Neural cell (in vitro differentiated cells): ENCODE results near the gene HIVEP2. TPM values are rescaled to one million over a fixed set of nuclear protein-coding genes. Genes with fewer than 3 reads are reported as not detected.
"Not testable (repeated sequence)": the region's sequence is repeated elsewhere in the genome, so short reads cannot be mapped to it uniquely, and the experiment has no call there.

ENCODE experiments used
- H2AFZ ChIP-seq: fragments of 200-600, 300-800 bp; sonication (generic), shearing (Covaris generic); 2 replicates; pipeline ENCODE4 v1.6.0; 2014; ENCODE audit warnings: low read depth, mild to moderate bottlenecking, antibody characterized with exemption, low read length, moderate library complexity
- H3F3A ChIP-seq: fragments of 200-600 bp; shearing (Covaris generic); 2 replicates; pipeline ENCODE4 v1.6.1; 2016; ENCODE audit warnings: mild to moderate bottlenecking, moderate library complexity, mixed read lengths, antibody characterized with exemption, low read length; ENCODE audit not compliant: insufficient read depth, poor library complexity, severe bottlenecking
- H3K27ac ChIP-seq: fragments of 200-600, 300-800 bp; sonication (generic), shearing (Covaris generic); 2 replicates; pipeline ENCODE4 v1.5.1; 2014; ENCODE audit warnings: mild to moderate bottlenecking, low read length, moderate library complexity
- H3K27me3 ChIP-seq: fragments of 300-800, 200-600 bp; sonication (generic), shearing (Covaris generic); 2 replicates; pipeline ENCODE4 v1.6.0; 2014; ENCODE audit warnings: mild to moderate bottlenecking, low read depth, low read length, moderate library complexity; ENCODE audit not compliant: insufficient read depth
- H3K36me3 ChIP-seq: fragments of 300-800, 200-600 bp; sonication (generic), shearing (Covaris generic); 2 replicates; pipeline ENCODE4 v1.5.1; 2014; ENCODE audit warnings: mild to moderate bottlenecking, antibody characterized with exemption, low read length, moderate library complexity; ENCODE audit not compliant: insufficient read depth
- H3K4me2 ChIP-seq: fragments of 300-800, 200-600 bp; sonication (generic), shearing (Covaris generic); 2 replicates; pipeline ENCODE4 v1.6.0; 2014; ENCODE audit warnings: mild to moderate bottlenecking, low read length
- H3K4me3 ChIP-seq: fragments of 300-800, 200-600 bp; sonication (generic), shearing (Covaris generic); 2 replicates; pipeline ENCODE4 v1.5.1; 2014; ENCODE audit warnings: mild to moderate bottlenecking, low read length, moderate library complexity
- H3K79me2 ChIP-seq: fragments of 200-600 bp; shearing (Covaris generic); replicated peaks from 2 replicates; pipeline ENCODE4 v1.6.0; 2014; ENCODE audit warnings: mild to moderate bottlenecking, low read length, moderate library complexity; ENCODE audit not compliant: insufficient read depth
- H3K9ac ChIP-seq: fragments of 300-800, 200-600 bp; sonication (generic), shearing (Covaris generic); 2 replicates; pipeline ENCODE4 v1.6.1; 2016; ENCODE audit warnings: mild to moderate bottlenecking, low read length, mixed read lengths
- H3K9me2 ChIP-seq: fragments of 200-600 bp; shearing (Covaris generic); 2 replicates; pipeline ENCODE4 v1.6.1; 2016; ENCODE audit warnings: mild to moderate bottlenecking, low read length, mixed read lengths; ENCODE audit not compliant: insufficient read depth
- H3K9me3 ChIP-seq: fragments of 200-600, 300-800 bp; sonication (generic), shearing (Covaris generic); 2 replicates; pipeline ENCODE4 v1.6.1; 2016; ENCODE audit warnings: mild to moderate bottlenecking, mixed run types, low read length, moderate library complexity, mixed read lengths
- H4K20me1 ChIP-seq: fragments of 200-600 bp; shearing (Covaris generic); 2 replicates; pipeline ENCODE4 v1.6.1; 2016; ENCODE audit warnings: mild to moderate bottlenecking, mixed run types; ENCODE audit not compliant: insufficient read depth
- EP300 ChIP-seq: fragments of 450-650 bp; conservative IDR thresholded peaks from 2 replicates; pipeline ENCODE4 v1.6.1; 2014; ENCODE audit warnings: antibody characterized with exemption, mild to moderate bottlenecking, moderate library complexity; ENCODE audit not compliant: poor library complexity, severe bottlenecking
- EZH2 ChIP-seq: fragments of 200-600, 300-800 bp; shearing (Covaris generic), sonication (generic); IDR thresholded peaks from 2 replicates; pipeline ENCODE4 v1.6.1; 2014; ENCODE audit warnings: antibody characterized with exemption, low read length, borderline replicate concordance, mild to moderate bottlenecking; ENCODE audit not compliant: insufficient read depth, poor library complexity, severe bottlenecking
- MXI1 ChIP-seq: fragments of 450-650 bp; conservative IDR thresholded peaks from 2 replicates; pipeline ENCODE4 v1.6.1; 2014; ENCODE audit warnings: antibody characterized with exemption, mild to moderate bottlenecking; ENCODE audit not compliant: poor library complexity, severe bottlenecking
- POLR2AphosphoS5 ChIP-seq: IDR thresholded peaks from 2 replicates; pipeline ENCODE4 v1.6.1; 2012
- RAD21 ChIP-seq: fragments of 450-650 bp; conservative IDR thresholded peaks from 2 replicates; pipeline ENCODE4 v1.6.1; 2014; ENCODE audit warnings: antibody characterized with exemption, mild to moderate bottlenecking, moderate library complexity
- SMC3 ChIP-seq: fragments of 450-650 bp; conservative IDR thresholded peaks from 2 replicates; pipeline ENCODE4 v1.6.1; 2014; ENCODE audit warnings: antibody characterized with exemption, mild to moderate bottlenecking, moderate library complexity; ENCODE audit not compliant: poor library complexity
- TAF1 ChIP-seq: IDR thresholded peaks from 2 replicates; pipeline ENCODE4 v1.6.1; 2012; ENCODE audit warnings: low read depth
- polyA plus RNA-seq: library from polyadenylated mRNA; depleted of rRNA; stranded (reverse); fragments of >200 nt; gene quantifications from 2 replicates; pipeline ENCODE4 v1.2.3, GENCODE V29; 2014
- TF ChIP-seq, protein P1 (sequence below): IDR thresholded peaks from 2 replicates; pipeline ENCODE4 v1.6.1; 2012; ENCODE audit warnings: borderline replicate concordance
- TF ChIP-seq, protein P2 (sequence below): fragments of 450-650 bp; IDR thresholded peaks from 2 replicates; pipeline ENCODE4 v1.5.1; 2014; ENCODE audit warnings: antibody characterized with exemption, mild to moderate bottlenecking, moderate library complexity; ENCODE audit not compliant: poor library complexity, severe bottlenecking

HIVEP2 gene
- polyA plus RNA-seq, 1 donor from 2014 or later = 6.0 TPM

DNA sequence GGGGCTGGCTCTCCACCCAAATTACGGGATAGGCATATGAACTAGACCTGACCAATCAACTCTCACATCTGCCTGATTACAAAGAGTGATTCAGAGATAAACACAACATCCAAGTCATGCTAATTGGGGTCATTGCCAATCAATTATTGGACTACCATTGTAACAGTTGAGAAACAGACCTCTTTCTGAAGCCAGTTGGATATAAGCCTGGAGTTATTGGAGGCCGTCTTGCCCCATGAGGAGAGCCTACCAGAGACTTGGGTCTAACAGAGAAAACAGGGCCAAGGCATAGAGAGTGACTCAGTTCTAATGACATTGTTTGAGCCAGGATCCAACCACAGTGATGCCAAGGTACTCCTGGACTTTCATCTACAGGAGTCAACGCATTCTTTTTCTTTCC is 39.4 kb upstream of the HIVEP2 start:
- no peaks in the 10 kb centered on the region for H3K27me3 ChIP-seq
- no peaks in the 10 kb centered on the region for H3F3A ChIP-seq
- H3K27ac ChIP-seq = no peak overlapping the region
- H3K9me3 ChIP-seq = no peaks in the 10 kb centered on the region
- no peaks in the 10 kb centered on the region for H3K9me2 ChIP-seq
- H3K36me3 ChIP-seq = no peaks in the 10 kb centered on the region
- no peak overlapping the region for H3K4me2 ChIP-seq
- TF ChIP-seq TAF1 (no peak), EZH2 (no peak), MXI1 (no peak), POLR2AphosphoS5 (no peak), RAD21 (no peak), SMC3 (no peak), EP300 (no peak)
- TF ChIP-seq, protein P1, sequence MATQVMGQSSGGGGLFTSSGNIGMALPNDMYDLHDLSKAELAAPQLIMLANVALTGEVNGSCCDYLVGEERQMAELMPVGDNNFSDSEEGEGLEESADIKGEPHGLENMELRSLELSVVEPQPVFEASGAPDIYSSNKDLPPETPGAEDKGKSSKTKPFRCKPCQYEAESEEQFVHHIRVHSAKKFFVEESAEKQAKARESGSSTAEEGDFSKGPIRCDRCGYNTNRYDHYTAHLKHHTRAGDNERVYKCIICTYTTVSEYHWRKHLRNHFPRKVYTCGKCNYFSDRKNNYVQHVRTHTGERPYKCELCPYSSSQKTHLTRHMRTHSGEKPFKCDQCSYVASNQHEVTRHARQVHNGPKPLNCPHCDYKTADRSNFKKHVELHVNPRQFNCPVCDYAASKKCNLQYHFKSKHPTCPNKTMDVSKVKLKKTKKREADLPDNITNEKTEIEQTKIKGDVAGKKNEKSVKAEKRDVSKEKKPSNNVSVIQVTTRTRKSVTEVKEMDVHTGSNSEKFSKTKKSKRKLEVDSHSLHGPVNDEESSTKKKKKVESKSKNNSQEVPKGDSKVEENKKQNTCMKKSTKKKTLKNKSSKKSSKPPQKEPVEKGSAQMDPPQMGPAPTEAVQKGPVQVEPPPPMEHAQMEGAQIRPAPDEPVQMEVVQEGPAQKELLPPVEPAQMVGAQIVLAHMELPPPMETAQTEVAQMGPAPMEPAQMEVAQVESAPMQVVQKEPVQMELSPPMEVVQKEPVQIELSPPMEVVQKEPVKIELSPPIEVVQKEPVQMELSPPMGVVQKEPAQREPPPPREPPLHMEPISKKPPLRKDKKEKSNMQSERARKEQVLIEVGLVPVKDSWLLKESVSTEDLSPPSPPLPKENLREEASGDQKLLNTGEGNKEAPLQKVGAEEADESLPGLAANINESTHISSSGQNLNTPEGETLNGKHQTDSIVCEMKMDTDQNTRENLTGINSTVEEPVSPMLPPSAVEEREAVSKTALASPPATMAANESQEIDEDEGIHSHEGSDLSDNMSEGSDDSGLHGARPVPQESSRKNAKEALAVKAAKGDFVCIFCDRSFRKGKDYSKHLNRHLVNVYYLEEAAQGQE = no peak
- TF ChIP-seq, protein P2, sequence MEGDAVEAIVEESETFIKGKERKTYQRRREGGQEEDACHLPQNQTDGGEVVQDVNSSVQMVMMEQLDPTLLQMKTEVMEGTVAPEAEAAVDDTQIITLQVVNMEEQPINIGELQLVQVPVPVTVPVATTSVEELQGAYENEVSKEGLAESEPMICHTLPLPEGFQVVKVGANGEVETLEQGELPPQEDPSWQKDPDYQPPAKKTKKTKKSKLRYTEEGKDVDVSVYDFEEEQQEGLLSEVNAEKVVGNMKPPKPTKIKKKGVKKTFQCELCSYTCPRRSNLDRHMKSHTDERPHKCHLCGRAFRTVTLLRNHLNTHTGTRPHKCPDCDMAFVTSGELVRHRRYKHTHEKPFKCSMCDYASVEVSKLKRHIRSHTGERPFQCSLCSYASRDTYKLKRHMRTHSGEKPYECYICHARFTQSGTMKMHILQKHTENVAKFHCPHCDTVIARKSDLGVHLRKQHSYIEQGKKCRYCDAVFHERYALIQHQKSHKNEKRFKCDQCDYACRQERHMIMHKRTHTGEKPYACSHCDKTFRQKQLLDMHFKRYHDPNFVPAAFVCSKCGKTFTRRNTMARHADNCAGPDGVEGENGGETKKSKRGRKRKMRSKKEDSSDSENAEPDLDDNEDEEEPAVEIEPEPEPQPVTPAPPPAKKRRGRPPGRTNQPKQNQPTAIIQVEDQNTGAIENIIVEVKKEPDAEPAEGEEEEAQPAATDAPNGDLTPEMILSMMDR = no peak
- no peak overlapping the region for H3K4me3 ChIP-seq
- no peaks in the 10 kb centered on the region for H3K79me2 ChIP-seq
- H3K9ac ChIP-seq = no peak overlapping the region
- H4K20me1 ChIP-seq = no peaks in the 10 kb centered on the region
- H2AFZ ChIP-seq = no peak overlapping the region

DNA sequence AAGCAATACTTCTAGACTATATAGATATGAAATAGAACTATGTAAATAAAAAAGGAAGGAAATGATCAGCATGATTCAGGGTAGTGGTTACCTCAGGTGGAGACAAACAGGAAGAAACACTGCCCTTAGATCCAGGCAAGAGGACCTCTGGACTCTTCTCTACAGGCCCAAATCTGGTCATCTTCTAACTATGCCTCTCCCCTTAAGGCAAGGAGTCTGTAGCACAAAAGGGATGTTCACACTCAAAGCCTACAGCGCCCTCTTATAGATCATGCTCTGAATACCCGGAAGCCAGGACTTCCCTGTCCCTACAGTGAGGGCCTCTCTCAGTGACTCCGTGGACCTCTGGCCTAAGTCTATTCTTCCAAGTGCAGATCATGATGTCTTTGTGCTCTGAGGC is 30.4 kb upstream of the HIVEP2 start:
- H4K20me1 ChIP-seq = no peaks in the 10 kb centered on the region
- H3K36me3 ChIP-seq = no peaks in the 10 kb centered on the region
- H2AFZ ChIP-seq = no peak overlapping the region
- H3F3A ChIP-seq = no peaks in the 10 kb centered on the region
- no peaks in the 10 kb centered on the region for H3K27me3 ChIP-seq
- no peak overlapping the region for H3K27ac ChIP-seq
- H3K79me2 ChIP-seq = no peaks in the 10 kb centered on the region
- TF ChIP-seq POLR2AphosphoS5 = no peak
- TF ChIP-seq EZH2 = no peak
- TF ChIP-seq EP300 = no peak
- no peak for TF ChIP-seq MXI1
- TF ChIP-seq RAD21 = no peak
- TF ChIP-seq TAF1 = no peak
- TF ChIP-seq, protein P2 = no peak
- no peak for TF ChIP-seq SMC3
- TF ChIP-seq, protein P1 = no peak
- no peak overlapping the region for H3K4me2 ChIP-seq
- no peaks in the 10 kb centered on the region for H3K9me2 ChIP-seq
- no peak overlapping the region for H3K9ac ChIP-seq
- H3K9me3 ChIP-seq = no peaks in the 10 kb centered on the region
- no peak overlapping the region for H3K4me3 ChIP-seq

DNA sequence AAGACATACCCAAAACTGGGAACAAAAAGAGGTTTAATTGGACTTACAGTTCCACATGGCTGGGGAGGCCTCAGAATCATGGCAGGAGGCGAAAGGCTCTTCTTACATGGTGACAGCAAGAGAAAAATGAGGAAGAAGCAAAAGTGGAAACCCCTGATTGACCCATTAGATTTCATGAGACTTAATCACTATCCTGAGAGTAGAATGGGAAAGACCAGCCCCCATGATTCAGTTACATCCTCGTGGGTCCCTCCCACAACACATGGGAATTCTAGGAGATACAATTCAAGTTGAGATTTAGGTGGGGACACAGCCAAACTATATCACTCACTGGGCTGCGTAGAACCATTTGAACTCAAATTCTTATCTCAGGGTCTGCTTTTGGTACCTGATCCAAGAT is 26.0 kb upstream of the HIVEP2 start:
- H3K9me3 ChIP-seq, H3K79me2 ChIP-seq, H3K9ac ChIP-seq, H3K4me2 ChIP-seq, H4K20me1 ChIP-seq, H3F3A ChIP-seq, H3K36me3 ChIP-seq, H3K27me3 ChIP-seq, H3K9me2 ChIP-seq, H3K4me3 ChIP-seq, H2AFZ ChIP-seq, H3K27ac ChIP-seq: not testable (repeated sequence)
